Adrenal gland (tissue), 5 donors: ENCODE measurements around the gene EGLN3.

Experiments used
- POLR2A ChIP-seq, 2 donors: fragments of 450-650 bp; IDR thresholded peaks; one replicate each; pipeline ENCODE4 v1.6.1; 2017; ENCODE audit warnings: antibody characterized with exemption in 2 of 2, mild to moderate bottlenecking in 2 of 2, moderate library complexity in 1 of 2
- TF ChIP-seq, protein P1 (sequence below), 6 experiments: fragments of 450-650 bp in 4 of 6; fragments of 200-600 bp in 2 of 6; sonication (generic) in 1 of 6; IDR thresholded peaks; 1 replicate in 5 of 6; 2 replicates in 1 of 6; pipeline versions ENCODE4 v1.5.1 to v1.8.0; 2016 to 2021; ENCODE audit warnings: antibody characterized with exemption in 6 of 6, mild to moderate bottlenecking in 2 of 6, moderate library complexity in 1 of 6
- donor health status: DM: no; HTN: no; CAD: no.

DNA sequence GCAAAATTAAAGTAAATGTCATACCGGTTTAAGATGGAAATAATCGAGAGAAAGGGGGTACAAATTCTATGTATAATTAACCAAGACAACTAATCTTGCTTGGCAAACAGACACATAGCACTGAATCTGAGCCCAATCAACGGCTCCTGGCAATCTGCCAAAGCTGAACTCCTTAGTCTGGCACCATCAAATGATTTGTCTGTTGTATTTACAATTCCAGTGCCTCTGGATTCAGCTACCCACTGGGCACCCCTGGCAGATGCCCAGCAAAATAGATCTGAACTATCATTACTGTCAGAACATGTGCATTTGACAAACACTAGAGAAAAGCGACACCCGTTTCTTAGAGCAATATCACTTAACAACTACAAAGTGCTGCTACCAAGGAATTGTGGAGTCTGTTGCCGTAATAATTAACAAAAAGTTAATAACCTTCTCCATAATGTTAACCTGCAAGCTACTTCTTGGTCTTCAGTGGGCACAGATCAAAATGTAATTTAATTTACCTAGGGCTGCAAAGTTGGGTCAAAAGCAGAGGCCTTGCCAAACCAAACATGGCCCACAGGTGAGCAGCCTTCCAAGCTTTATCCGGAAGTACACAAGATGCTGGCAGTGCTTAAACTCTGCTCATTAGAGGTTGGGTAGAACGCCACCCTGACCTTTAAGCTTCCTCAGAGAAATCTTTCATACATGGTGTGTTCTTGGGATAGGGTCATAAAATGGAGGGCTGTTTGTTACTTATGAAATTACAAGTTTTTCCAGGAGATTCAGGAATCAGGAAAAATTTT lies 7.6 kb downstream of the EGLN3 start:
- TF ChIP-seq, protein P1, sequence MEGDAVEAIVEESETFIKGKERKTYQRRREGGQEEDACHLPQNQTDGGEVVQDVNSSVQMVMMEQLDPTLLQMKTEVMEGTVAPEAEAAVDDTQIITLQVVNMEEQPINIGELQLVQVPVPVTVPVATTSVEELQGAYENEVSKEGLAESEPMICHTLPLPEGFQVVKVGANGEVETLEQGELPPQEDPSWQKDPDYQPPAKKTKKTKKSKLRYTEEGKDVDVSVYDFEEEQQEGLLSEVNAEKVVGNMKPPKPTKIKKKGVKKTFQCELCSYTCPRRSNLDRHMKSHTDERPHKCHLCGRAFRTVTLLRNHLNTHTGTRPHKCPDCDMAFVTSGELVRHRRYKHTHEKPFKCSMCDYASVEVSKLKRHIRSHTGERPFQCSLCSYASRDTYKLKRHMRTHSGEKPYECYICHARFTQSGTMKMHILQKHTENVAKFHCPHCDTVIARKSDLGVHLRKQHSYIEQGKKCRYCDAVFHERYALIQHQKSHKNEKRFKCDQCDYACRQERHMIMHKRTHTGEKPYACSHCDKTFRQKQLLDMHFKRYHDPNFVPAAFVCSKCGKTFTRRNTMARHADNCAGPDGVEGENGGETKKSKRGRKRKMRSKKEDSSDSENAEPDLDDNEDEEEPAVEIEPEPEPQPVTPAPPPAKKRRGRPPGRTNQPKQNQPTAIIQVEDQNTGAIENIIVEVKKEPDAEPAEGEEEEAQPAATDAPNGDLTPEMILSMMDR (IDR thresholded peaks at IDR 0.05) = no peak
- TF ChIP-seq POLR2A (IDR thresholded peaks at IDR 0.05) = no peak
